Activated CD4-positive, alpha-beta T cell treated with anti-CD3 and anti-CD28 coated beads for 4 hours (primary cell): ENCODE results near the gene MAP4K4.

Source experiments
- DNase-seq, 2 donors: peaks; one replicate each; pipeline ENCODE4 v3.0.0-alpha.2; 2020

MAP4K4 gene

GRCh38 chr2:101724125-101724474 lies 26.6 kb downstream of the MAP4K4 start:
- DNase-seq = no peak

GRCh38 chr2:101725038-101725437 lies 27.5 kb downstream of the MAP4K4 start:
- no peak for DNase-seq

GRCh38 chr2:101725515-101726192 lies 28.1 kb downstream of the MAP4K4 start:
- DNase-seq = peak in 1 of 2 donors; percentile 24

- no peak for DNase-seq
These were observed 31.4 kb downstream of the MAP4K4 start for GRCh38 chr2:101728865-101729264.

GRCh38 chr2:101729521-101730190 lies 32.1 kb downstream of the MAP4K4 start:
- peak in 1 of 2 donors; percentile 14 for DNase-seq

GRCh38 chr2:101731221-101732054 lies 33.9 kb downstream of the MAP4K4 start:
- DNase-seq = no peak

- DNase-seq = no peak
These were observed 34.7 kb downstream of the MAP4K4 start for GRCh38 chr2:101732199-101732598.

- DNase-seq = no peak
These were observed 35.3 kb downstream of the MAP4K4 start for GRCh38 chr2:101732773-101733256.

- DNase-seq = no peak
These were observed 35.9 kb downstream of the MAP4K4 start for GRCh38 chr2:101733257-101733993.

GRCh38 chr2:101734505-101735165 lies 37.1 kb downstream of the MAP4K4 start:
- no peak for DNase-seq

GRCh38 chr2:101735166-101735533 lies 37.6 kb downstream of the MAP4K4 start:
- no peak for DNase-seq

- no peak for DNase-seq
These were observed 38.7 kb downstream of the MAP4K4 start for GRCh38 chr2:101736233-101736632.

- DNase-seq = no peak
These were observed 39.4 kb downstream of the MAP4K4 start for GRCh38 chr2:101736861-101737291.

- DNase-seq = no peak
These were observed 40.2 kb downstream of the MAP4K4 start for GRCh38 chr2:101737478-101738255.

- DNase-seq = no peak
These were observed 41.1 kb downstream of the MAP4K4 start for GRCh38 chr2:101738649-101739048.

- no peak for DNase-seq
These were observed 43.1 kb downstream of the MAP4K4 start for GRCh38 chr2:101740555-101740964.

GRCh38 chr2:101741775-101742520 lies 44.4 kb downstream of the MAP4K4 start:
- DNase-seq = no peak

GRCh38 chr2:101742547-101742946 lies 45.0 kb downstream of the MAP4K4 start:
- DNase-seq = no peak

GRCh38 chr2:101743288-101743687 lies 45.8 kb downstream of the MAP4K4 start:
- DNase-seq = no peak

GRCh38 chr2:101744832-101745231 lies 47.3 kb downstream of the MAP4K4 start:
- no peak for DNase-seq
